SW480 (cell line): ENCODE measurements around the gene GRHL3.

ENCODE experiments used
- DNase-seq: peaks from one replicate; pipeline ENCODE4 v3.0.0-alpha.2; 2016; ENCODE audit warnings: low spot score

GRHL3 gene

DNA sequence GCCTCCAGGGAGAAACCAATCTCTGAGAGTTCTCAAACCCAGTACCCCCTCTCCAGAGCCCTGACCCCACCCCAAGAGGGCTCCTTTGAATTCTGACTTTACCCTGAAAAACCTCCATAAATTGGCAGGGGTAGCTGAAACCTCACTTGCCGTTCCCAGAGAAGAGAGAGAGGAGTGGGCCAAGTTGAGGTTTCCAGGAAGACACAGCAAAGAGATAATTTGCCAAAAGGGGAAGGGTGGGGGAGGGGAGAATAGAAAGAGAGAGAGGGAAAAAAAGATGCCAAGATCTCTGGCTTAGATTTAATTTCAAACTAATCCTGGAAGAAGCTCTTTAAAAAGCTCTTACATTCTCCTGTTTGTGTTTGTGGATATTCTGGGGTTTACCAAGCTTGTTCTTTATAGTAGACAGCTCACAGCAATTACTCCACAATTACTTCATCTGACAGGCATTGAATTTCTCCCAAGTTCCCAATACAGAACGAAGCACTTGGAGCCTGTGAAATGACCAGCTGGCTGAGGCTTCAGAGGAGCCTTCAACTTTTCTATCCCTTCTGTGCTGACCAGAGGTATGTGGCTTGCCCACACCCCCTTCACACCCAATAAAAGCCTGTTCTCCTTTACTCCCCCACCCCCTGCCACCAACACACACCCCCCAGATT is 1.1 kb upstream of the GRHL3 start:
- no peak for DNase-seq

DNA sequence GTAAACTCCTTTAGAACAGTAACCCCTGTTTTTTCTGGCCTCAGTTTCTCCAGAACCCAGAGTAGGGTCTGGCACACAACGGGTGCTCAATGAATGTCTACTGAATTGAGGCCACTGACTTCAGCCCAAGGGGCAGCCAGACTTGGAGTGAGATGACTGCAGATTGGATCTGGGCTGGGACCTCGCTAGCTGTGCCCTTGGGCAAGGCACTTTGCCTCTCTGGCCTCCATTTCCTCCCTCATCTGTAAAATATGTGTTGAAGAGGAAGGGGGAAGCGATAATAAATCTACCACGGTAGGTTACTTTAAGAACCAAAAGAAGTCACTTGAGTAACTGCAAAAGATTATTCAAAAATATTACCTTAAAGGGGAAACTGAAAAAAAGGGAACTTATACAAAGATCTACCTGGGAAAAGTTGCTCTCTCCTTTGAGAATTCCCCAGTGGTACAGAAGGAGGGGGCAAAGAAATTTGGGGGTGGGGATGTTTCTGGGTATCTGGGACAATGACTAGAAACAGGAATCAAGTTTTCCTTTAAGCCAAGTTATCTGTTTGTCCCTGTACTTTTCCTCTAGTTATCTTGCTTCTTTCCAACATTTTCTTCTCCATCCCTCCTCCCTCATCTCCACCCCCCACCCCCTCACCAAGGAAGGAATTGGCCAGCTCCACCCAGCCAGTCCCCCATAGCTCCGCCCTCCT is 394 bp upstream of the GRHL3 start:
- no peak for DNase-seq

DNA sequence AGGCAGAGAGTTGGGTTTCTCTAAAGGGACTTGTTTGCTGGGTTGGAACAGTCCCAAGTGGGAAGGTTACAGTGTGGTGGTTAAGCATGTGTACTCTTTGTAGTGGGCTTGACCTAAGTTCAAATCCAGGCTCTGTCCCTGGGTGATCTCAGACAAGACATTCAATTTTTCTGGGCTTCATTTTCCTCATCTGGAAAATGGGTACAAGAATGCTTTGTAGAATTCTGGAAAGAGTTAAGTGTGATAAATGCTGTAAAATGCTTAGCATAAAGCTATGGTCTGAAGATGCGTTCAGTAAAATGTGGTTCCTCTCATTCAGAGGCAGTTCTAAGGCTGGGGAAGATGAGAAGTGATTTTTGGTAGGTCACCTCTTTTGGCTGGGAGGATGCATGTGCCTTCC is 805 bp downstream of the GRHL3 start:
- no peak for DNase-seq

DNA sequence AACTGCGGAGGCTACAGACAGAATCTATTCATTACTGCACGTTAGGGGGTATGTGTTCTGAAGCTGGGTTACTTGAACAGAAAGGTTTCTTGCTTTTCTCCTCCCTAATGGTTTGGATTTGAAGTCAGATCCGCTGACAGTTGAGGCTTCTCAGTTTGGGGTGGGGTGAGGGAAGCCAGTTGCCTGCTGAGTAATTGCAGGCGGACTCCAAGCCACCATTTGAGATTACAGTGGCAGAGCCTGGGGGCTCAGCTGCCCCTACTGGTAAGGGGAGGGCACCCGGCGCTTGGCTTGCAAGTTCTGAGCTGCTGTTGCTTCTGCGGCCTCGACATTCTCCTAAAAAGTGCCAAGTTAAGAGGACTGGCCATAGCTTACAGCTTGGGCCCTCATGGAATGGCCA is 2.0 kb downstream of the GRHL3 start:
- DNase-seq = no peak

DNA sequence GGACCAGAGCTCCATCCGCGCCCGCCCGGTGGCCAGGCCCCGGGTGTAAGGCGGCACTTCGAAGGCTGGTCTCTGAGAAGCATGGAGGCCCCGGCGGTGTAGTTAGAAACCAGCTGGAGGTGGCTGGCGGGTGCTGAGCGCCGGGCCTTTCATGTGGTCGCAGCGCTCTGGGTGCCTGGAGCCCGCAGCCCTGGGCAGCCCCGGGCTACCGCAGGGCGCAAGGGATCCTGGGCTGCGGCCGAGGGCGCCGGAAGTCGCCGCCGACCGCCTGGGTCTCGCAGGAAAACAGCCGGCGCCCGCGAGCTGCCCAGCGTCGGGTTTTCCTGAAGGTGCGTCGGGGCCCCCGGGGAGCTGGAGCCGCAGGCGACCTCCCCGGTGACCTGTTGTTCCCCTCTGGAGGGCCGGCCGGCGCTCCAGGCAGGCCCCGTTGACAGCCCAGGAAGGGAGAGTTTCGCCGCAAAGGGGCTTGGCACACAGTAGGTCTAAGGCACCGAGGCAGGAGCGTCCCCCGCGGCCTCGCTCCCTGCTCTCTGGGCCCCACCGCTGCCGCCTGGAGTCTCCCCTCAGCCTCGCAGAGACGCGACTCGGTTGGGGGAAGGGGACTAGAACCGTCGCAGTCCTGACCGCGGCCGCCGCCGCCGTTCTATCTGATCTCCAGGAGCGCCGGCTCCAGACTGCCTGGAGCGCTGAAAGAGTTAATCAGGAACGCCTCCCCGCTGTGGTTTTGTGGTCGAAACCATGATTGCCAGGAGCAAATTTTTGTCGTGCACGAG is 2.7 kb downstream of the GRHL3 start:
- peak; percentile 95 for DNase-seq

DNA sequence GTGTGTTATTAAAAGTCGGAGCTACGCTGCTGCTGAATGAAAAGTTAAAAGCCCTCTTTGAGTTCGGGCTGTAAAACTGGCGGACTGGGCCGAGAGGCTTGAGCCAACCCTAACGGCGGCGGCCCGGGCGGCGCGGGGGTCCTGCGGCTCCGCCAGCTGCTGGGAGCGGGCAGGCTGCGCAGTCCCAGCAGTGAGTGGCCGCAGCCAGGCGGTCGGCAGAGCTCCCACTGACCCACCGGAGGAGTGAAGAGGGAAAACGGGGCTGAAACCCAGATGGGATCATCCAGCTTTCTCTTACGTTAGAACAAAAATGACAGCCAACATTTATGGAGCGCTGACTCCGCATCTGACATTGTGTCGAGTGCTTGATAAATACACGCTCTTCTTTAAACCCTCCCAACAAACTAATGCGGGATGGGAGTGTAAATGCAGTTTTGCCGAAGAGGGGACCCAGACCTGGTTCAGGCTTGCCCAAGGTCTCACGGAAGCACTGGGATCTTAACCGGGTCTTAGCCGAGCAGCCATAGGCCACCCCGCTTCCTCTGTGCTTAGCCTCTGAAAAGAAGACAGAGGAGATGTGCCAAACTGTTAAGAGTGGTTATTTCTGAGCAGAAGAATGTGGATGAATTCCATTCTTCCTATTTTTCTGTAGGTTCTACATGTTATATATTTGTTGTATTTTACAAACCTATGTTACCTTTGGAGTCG is 3.5 kb downstream of the GRHL3 start:
- DNase-seq = peak; percentile 24

DNA sequence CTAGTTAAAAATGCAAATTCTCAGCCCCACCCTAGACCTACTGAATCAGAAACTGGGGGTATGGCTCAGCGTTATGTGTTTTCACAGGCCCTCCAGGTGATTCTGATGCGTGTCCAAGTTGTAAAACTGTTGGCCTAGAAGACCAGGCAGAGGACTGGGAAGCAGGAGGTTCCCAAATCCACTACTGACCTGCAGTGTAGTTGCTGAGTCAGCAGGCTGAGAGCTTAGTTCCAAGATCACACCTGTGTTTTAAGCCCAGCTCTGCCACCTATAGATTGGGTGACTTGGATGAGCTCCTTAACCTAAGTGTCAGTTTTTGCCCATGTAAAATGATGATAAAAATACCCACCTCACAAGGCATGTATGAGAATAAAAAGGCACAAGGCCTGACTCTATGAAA is 4.1 kb downstream of the GRHL3 start:
- peak; percentile 45 for DNase-seq

DNA sequence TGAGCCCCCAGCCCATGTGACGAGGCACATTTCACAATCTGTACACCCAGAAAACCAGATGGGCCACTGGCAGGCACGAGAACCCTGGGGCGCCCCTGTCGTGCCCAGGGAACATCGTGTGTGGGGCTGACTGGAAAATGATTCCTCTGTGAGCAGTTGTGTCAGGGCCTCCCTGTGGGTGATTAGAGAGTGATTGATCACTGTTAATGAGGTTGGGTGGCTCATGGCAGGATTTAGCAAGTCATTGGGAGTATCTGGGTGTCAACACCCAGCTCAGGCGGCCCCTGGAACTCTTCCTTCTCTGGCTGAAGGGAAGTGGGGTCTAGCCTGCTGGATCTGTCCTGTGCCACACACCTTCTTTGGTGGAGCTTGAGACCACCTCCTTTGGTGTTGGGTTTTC is 5.7 kb downstream of the GRHL3 start:
- no peak for DNase-seq

DNA sequence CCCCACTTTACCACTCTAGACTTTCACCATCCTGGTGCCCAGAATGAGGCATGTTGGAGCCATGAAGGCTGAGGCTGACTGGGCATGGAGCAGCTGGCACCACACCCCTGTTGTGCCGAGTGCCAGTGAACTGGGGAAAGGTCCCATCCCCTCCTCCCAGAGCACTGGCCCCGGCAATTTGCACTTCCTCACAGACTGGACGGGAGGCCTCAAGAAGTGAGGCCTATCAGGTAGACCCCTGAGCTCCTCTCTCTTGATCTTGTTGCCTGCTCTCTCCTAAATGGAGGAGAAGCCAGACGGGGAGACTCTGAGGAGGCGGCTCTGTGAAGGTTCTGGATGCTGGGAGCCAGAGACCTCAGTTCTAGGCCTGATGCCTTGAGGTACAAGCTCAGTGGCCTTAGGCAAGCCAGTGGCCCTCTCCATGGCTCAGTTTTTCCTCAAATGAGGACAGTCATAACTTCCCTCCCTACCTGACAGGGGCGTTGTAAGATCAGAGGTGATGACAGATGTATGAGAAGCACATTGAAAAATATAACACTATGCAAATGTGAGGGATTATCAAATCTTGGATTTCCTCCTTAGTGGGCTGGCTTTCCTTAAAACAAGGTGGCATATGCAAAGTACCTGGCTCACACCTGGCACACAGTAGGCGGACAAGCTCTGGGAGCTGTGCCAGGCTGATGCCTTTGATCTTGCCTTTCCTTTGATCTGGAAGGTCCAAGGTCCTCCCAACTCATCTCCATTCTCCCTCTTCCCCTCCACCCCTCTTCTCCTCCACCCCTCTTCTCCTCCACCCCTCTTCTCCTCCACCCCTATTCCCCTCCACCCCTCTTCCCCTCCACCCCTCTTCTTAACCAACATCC is 6.7 kb downstream of the GRHL3 start:
- peak; percentile 46 for DNase-seq

DNA sequence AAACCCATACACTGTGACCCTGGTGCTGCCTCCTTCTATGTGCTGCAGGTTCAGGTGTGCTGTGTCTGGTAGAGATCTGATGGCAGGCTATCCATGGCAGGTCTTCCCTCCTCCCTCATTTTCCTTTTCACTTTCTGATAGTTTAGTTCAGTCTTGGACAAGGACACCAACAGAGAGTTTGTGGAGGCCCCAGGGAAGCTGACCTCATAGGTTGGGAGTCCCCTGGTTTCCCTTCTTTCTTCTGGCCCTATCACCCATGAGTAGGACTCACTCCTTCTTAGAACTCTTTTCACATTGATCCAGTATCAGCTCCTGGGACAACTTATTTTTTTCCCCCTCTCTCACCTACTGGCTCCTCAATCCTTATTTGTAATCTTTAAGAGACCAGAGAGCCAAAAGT is 8.3 kb downstream of the GRHL3 start:
- no peak for DNase-seq

DNA sequence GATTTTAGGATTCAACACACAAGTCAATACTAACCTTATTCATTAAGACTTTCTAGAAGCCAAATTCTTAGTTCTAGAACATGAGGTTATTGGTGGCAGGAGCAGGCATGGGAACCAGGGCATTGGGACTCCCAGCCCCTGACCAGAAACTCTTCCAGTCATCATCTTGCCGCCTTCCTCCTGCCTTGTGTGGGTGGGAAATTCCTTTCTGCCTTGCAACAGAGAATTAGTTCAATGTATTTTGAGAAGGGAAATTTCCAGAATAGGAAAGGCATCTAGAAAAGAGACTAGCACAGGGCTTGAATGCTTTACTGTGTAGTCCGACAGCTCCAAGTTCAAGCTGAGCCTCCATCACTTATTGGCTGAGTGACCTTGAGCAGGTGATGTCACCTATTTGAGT is 8.7 kb downstream of the GRHL3 start:
- DNase-seq = no peak

DNA sequence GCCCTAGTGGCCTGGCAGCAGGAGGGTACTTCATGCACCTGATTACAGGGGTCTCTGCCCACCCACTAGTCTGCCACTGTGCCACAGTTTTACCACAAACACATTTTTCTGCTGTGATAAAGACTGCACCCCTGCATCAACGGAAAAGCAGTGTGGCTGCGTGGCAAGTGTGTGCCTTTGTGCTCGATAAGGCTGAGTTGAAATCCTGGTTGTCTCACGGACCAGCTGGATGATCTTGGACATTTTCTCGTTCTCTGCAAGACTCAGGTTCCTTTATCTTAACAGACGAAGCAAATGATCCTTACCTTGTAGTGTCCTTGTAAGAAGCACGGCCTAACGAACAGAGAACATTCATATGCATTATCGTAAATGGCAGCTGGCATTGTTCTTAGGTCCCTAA is 10.2 kb downstream of the GRHL3 start:
- no peak for DNase-seq

DNA sequence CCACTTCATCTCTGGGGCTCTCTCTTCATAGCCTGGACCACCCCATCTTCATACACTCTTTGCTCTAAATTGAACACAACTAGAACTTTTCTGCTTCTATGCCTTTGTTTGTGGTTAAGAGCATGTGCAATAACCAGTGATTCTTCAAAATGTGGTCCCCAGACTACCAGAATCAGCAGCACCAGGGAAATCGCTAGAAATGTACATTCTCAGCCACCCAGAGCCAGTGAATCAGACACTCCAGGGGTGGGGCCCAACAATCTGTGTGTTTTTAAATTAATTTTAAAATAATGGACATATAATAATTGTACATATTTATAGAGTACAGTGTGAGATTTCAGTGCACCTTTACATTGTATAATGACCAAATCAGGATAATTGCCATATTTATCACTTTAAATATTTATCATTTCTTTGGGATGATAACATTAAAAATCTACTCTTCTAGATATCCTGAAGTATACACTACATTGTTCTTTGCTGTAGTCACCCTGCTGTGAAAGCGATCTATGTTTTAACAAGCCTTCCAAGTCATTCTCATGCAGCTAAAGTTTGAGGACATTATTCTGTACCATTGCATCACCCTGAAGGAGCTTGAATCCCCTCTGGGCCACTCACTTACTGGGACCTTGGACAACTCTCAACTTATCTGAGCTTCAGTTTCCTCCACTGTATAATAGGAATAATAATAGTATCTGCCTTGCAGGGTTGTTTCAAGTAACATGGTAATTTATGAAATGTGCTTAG is 10.8 kb downstream of the GRHL3 start:
- DNase-seq = no peak

DNA sequence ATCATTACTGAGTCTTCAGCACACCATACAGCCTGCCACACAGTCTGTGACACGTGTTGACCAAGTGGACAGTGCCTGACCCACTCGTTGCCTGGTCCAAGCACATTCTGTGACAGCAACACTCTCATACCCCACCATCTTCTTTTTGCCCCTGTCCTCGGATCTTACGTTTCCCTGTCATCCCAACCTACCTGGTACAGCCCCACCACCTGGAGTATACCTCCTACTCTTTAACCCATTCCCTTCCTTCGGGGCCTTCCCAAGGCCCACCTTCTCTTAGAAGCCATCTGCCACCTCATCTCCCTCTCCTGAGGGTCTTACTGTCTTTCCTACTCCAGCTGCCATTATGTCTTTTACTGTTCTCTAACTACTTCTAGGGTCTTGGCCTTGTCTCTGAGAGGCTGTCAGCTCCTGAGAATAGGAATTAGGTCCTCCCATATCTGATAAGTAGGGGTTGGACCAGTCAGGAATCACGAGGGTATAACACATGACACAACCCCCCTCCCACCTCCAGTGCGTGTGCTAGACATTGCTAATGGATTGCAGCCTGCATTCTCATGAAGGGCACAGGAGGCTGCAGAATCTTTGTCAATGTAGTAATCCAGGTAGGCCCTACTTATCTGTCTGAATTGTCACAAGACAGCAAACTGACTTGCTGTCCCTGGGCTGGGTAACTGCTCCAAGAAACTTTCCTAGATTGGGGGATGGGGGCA is 13.0 kb downstream of the GRHL3 start:
- no peak for DNase-seq

DNA sequence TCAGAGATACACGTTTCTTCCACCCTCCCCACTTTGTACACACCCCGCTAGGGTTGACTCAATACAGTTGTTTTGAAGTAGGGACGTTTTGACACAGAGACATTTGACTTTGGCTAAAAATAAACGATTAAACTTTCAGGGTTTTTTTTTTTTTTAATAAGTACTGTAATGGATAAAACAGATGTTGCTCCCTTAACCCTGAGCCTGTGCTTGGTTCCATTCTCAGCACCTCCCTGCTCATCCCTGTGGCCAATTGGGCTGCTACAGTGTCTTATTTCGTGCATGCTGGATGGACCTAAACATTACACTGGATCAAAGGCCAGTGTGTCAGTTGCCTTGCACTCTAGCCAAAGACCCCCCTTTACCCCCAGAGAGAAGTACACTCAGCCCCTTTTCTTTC is 16.9 kb downstream of the GRHL3 start:
- no peak for DNase-seq

DNA sequence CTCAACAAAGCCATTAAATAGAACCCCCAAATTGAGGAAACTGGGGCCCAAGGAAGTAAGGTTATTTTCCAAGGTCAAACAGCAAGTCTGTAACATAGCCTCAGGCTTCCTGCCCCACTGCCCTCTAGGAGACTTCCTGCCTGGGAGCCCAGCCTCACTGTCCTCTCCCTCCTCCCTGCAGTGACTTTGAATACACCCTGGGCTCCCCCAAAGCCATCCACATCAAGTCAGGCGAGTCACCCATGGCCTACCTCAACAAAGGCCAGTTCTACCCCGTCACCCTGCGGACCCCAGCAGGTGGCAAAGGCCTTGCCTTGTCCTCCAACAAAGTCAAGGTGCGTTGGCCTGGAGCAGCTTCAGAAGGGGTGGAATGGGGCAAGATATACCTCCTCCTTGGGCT is 18.3 kb downstream of the GRHL3 start:
- DNase-seq = no peak

DNA sequence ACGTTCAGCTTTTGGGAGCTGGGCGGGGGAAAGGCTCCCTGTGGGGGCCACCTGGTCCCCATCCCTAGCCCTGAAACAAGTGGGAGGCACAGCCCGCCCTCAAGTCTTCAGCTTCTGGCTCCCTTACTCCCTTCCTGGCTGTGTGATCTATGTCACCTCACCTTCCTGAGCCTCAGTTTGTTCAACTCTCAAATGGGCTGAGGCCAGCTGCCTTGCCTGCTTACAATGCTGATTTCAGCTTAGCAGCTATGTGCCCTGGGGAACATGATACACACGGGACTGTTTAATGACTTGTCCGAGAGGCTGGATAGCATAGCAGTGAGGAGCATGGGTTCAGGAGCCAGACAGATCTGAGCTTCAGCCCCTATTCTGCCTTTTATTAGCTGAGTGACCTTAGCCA is 19.3 kb downstream of the GRHL3 start:
- no peak for DNase-seq

DNA sequence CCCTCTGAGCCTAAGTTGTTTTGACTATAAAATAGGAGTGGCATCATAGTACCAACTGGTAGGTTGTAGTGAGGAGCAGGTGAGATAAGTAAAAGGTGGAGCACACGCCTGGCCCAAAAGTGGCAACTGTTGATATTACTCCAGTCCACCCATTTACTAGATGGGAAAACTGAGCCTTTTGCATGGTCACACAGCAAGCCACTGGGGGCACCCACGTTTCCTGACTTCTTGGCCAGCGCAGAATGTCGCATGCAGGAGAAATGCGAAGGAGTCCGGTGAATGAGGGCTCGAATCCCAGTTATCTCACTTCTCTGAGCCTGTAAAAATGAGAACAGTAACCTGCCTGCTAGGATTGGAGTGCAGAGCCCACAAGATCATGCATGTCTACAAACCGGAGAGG is 20.8 kb downstream of the GRHL3 start:
- no peak for DNase-seq

DNA sequence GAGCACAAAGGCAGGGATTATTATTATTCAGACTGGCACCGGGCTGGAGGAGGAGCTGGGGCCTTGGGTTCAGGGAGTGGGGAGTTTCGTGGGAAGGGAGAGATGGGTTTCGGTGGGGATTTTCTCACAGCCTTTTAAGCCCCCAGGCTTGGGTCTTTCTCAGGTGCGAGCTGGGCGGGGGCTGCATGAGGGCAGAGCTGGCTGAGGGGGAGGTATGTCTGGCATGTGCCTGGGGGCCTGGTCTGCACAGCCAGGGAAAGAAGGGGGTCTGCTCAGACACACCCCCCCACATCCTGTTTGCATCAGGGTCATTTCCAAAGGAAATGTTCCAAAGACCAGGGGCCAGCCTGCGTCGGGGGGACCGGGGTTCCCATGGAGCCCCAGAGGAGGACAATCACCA is 21.6 kb downstream of the GRHL3 start:
- no peak for DNase-seq

DNA sequence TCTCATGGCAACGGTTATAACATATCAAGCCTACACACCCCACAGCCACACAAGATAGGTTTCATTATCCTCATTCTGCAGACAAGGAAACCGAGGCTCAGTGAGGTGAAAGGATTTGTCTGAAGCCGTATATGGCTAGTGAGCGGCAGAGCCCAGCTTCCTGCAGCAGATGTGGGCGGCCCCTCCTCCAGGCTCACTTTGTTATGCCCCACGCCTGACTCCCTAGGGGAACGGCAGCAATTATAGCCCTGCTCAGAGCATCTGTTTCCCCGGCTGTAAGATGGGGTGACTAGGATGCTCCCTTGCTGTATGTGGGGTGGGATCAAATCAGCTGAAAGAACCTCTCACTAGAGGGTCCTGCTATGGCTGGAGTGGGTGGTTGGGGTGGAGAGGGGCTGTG is 22.1 kb downstream of the GRHL3 start:
- DNase-seq = no peak
